AG09319 (cell line): ENCODE results near the gene ANKRD36C.
"Not testable (repeated sequence)": the region's sequence is repeated elsewhere in the genome, so short reads cannot be mapped to it uniquely, and the experiment has no call there.

ENCODE experiments used
- DNase-seq: peaks from one replicate; pipeline ENCODE4 v3.0.0-alpha.2; 2010; ENCODE audit warnings: low read depth; ENCODE audit errors: extremely low read depth
- CTCF ChIP-seq: IDR thresholded peaks from 2 replicates; pipeline ENCODE4 v1.5.1; 2011; ENCODE audit warnings: low read depth, mild to moderate bottlenecking, inconsistent platforms, low read length, moderate library complexity

Gene ANKRD36C

GRCh38 chr2:96012086-96012791 is 20.6 kb upstream of the ANKRD36C start:
- DNase-seq = not testable (repeated sequence)

- not testable (repeated sequence) for DNase-seq
- TF ChIP-seq CTCF = peak; percentile 14
These were observed 19.5 kb upstream of the ANKRD36C start for GRCh38 chr2:96011129-96011455.

GRCh38 chr2:96010320-96011128 is 18.9 kb upstream of the ANKRD36C start:
- DNase-seq = peak; percentile 25

- DNase-seq = not testable (repeated sequence)
These were observed 18.2 kb upstream of the ANKRD36C start for GRCh38 chr2:96009833-96010232.

- not testable (repeated sequence) for DNase-seq
These were observed 16.4 kb upstream of the ANKRD36C start for GRCh38 chr2:96008051-96008450.

GRCh38 chr2:96006248-96006647 is 14.6 kb upstream of the ANKRD36C start:
- not testable (repeated sequence) for DNase-seq

GRCh38 chr2:95992520-95993272 is 1.1 kb upstream of the ANKRD36C start:
- TF ChIP-seq CTCF = peak; percentile 59
- not testable (repeated sequence) for DNase-seq

GRCh38 chr2:95992102-95992501 is 478 bp upstream of the ANKRD36C start:
- not testable (repeated sequence) for DNase-seq

- not testable (repeated sequence) for DNase-seq
These were observed 740 bp downstream of the ANKRD36C start for GRCh38 chr2:95990884-95991283.

GRCh38 chr2:95951662-95952061 is 40.0 kb downstream of the ANKRD36C start:
- DNase-seq = not testable (repeated sequence)

- DNase-seq = not testable (repeated sequence)
These were observed 43.6 kb downstream of the ANKRD36C start for GRCh38 chr2:95948039-95948438.

GRCh38 chr2:95939947-95940346 is 51.7 kb downstream of the ANKRD36C start:
- DNase-seq = not testable (repeated sequence)

- DNase-seq = not testable (repeated sequence)
These were observed 60.9 kb downstream of the ANKRD36C start for GRCh38 chr2:95930740-95931139.

GRCh38 chr2:95917007-95917406 is 74.6 kb downstream of the ANKRD36C start:
- DNase-seq = not testable (repeated sequence)

- not testable (repeated sequence) for DNase-seq
These were observed 76.5 kb downstream of the ANKRD36C start for GRCh38 chr2:95915131-95915530.

- peak; percentile 28 for DNase-seq
These were observed 80.2 kb downstream of the ANKRD36C start for GRCh38 chr2:95911431-95911830.

GRCh38 chr2:95894443-95894842 is 97.2 kb downstream of the ANKRD36C start:
- DNase-seq = not testable (repeated sequence)

GRCh38 chr2:95867929-95868328 is 123.7 kb downstream of the ANKRD36C start:
- not testable (repeated sequence) for DNase-seq
